Glutamatergic neuron (in vitro differentiated cells): ENCODE results near the gene CDC42BPB. TPM values are rescaled to one million over a fixed set of nuclear protein-coding genes. Genes with fewer than 3 reads are reported as not detected.
A peak's percentile ranks its signal among the peaks of the same experiment; 100 is the strongest.

Experiments
- DNase-seq: peaks from one replicate; pipeline ENCODE4 v3.0.0; 2022
- H3K27ac Mint-ChIP-seq: one replicate; pipeline ENCODE4 v1.8.0; 2020; ENCODE audit warnings: mild to moderate bottlenecking, mixed read lengths, inconsistent platforms; ENCODE audit not compliant: unreplicated experiment
- H3K27me3 Mint-ChIP-seq: one replicate; pipeline ENCODE4 v1.8.0; 2020; ENCODE audit warnings: mild to moderate bottlenecking, moderate library complexity, mixed read lengths, inconsistent platforms; ENCODE audit not compliant: unreplicated experiment
- H3K36me3 Mint-ChIP-seq: one replicate; pipeline ENCODE4 v1.8.0; 2020; ENCODE audit warnings: mild to moderate bottlenecking, mixed read lengths, inconsistent platforms; ENCODE audit not compliant: unreplicated experiment
- H3K4me1 Mint-ChIP-seq: one replicate; pipeline ENCODE4 v1.8.0; 2020; ENCODE audit warnings: mild to moderate bottlenecking, low read depth, mixed read lengths, inconsistent platforms; ENCODE audit not compliant: unreplicated experiment
- H3K4me3 Mint-ChIP-seq: one replicate; pipeline ENCODE4 v1.8.0; 2020; ENCODE audit warnings: mild to moderate bottlenecking, mixed read lengths, inconsistent platforms; ENCODE audit not compliant: unreplicated experiment
- H3K9me3 Mint-ChIP-seq: one replicate; pipeline ENCODE4 v1.8.0; 2020; ENCODE audit warnings: mild to moderate bottlenecking, moderate library complexity, mixed read lengths, inconsistent platforms; ENCODE audit not compliant: unreplicated experiment
- total RNA-seq: library from RNA; stranded (reverse); fragmentation: NEBNext Ultra II Directional; extraction: Animal tissue kit (Norgen Biotek cat#: 25700); gene quantifications from one replicate; pipeline ENCODE4 v1.2.1, GENCODE V29; 2021; ENCODE audit not compliant: unreplicated experiment
- TF ChIP-seq, protein P1 (sequence below): fragments of 200-600 bp; sonication (generic); IDR thresholded peaks from one replicate; pipeline ENCODE4 v1.5.0; 2021; ENCODE audit not compliant: partially characterized antibody, unreplicated experiment

CDC42BPB gene
- total RNA-seq, 1 donor from 2014 or later = 125 TPM

DNA sequence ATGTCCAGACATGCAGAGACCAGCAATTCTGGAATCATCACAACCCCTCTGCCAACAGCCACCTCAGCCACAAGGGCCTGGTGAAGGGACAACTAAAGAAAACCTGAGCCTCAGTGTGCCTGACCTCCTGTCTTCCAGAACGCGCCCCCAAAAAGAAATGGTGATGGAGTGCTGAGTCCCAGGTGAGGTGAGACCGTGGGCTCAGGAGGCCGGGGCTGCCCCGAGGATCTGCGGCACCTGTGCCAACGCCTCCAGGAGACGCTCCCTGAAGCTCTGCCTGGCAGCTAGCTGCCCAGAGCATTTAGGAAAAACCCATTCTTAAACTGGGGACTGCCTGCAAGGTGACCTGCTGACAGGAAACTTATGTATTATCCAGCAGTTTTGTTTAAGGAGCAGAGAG lies 51.2 kb downstream of the CDC42BPB start:
- Mint-ChIP-seq H3K9me3 (peaks cover 7% of the 10 kb centered on the region), H3K4me1 (no peaks in the 10 kb centered on the region), H3K4me3 (no peak overlapping the region), H3K27me3 (peaks cover 3% of the 10 kb centered on the region), H3K36me3 (peaks cover 8% of the 10 kb centered on the region), H3K27ac (no peak overlapping the region)
- no peak for DNase-seq
- TF ChIP-seq, protein P1, sequence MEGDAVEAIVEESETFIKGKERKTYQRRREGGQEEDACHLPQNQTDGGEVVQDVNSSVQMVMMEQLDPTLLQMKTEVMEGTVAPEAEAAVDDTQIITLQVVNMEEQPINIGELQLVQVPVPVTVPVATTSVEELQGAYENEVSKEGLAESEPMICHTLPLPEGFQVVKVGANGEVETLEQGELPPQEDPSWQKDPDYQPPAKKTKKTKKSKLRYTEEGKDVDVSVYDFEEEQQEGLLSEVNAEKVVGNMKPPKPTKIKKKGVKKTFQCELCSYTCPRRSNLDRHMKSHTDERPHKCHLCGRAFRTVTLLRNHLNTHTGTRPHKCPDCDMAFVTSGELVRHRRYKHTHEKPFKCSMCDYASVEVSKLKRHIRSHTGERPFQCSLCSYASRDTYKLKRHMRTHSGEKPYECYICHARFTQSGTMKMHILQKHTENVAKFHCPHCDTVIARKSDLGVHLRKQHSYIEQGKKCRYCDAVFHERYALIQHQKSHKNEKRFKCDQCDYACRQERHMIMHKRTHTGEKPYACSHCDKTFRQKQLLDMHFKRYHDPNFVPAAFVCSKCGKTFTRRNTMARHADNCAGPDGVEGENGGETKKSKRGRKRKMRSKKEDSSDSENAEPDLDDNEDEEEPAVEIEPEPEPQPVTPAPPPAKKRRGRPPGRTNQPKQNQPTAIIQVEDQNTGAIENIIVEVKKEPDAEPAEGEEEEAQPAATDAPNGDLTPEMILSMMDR = no peak

DNA sequence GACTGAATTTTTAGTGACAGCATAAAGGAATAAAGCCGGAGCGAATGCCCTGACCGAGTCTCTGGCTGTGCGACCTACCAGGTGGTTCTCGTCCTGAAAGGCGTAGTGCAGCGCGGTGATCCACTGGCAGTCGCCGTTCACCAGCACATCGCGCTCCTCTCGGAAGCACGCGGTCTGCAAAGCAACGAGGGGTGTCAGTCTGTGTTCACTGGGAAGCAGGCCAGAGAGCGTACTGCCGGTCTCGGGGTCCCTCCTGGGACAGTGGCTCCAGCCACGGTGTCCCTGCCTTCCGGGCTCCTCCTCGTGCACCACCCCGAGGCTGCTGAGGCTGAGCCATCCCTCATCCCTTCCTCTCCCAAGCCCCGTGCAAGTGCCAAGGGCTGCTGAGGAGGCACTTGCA lies 53.5 kb downstream of the CDC42BPB start:
- Mint-ChIP-seq H3K27ac (no peak overlapping the region), H3K9me3 (peaks cover 7% of the 10 kb centered on the region), H3K4me1 (no peaks in the 10 kb centered on the region), H3K27me3 (peaks cover 4% of the 10 kb centered on the region), H3K36me3 (peaks cover 8% of the 10 kb centered on the region), H3K4me3 (no peak overlapping the region)
- no peak for DNase-seq
- TF ChIP-seq, protein P1 = no peak

DNA sequence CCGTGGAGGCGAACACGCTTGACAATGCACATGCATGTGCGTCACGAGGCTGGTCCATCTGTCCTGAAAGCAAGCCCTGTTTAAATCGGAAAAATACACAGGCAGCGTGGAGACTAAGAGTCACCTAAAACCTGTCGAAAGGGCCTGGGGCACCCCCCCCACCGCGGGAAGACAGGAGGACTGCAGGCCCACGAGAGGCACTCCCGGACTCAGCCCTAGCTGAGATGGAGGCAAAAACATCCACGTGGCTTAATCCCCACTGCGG lies 54.1 kb downstream of the CDC42BPB start:
- TF ChIP-seq, protein P1 = no peak

DNA sequence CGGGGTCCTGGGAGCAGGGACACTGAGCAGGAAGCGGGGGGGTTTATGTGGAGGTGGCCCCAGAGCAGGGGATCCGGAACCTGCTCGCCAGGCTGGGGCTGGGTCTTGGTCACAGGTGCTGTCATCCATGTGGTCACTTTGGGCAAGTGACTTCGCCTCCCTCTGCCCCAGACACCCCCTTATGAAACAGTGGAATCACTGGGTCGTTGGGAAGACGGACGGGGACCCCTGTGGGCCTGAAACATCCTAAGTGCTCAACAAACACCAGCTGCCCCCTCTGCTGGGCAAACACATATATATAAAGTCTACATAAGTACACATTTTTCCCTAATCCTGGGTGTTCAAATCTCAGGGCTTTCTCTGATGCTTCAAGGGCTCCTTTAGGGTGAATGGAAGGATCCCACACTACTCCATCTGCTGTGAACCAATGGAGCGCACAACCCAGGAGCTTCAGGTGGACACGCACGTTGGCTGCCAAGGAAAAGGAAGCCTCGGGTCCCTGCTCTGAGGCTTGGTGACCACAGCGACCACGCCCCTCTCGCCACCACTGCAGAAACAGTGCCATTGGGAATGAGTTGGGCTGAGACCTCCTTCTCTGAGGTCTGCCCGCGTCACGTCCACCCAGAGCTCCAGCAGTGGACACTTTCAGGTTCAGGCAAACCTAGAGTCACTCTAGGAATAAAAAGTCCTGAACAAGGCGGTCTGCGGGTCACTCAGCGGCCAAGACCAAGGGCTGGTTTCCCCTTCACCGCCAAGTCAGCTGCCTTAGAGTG lies 54.6 kb downstream of the CDC42BPB start:
- no peak for DNase-seq
- Mint-ChIP-seq H3K36me3 (peaks cover 8% of the 10 kb centered on the region), H3K27me3 (peaks cover 4% of the 10 kb centered on the region), H3K27ac (no peak overlapping the region), H3K4me1 (no peaks in the 10 kb centered on the region), H3K4me3 (no peak overlapping the region), H3K9me3 (peaks cover 7% of the 10 kb centered on the region)
- TF ChIP-seq, protein P1 = no peak

More for the DNA sequence above, 54.1 kb downstream of the CDC42BPB start:
- H3K27ac Mint-ChIP-seq = peak overlapping the region; percentile 22
- no peak for DNase-seq
- H3K9me3 Mint-ChIP-seq = peaks cover 7% of the 10 kb centered on the region
- no peak overlapping the region for H3K4me3 Mint-ChIP-seq
- H3K36me3 Mint-ChIP-seq = peaks cover 8% of the 10 kb centered on the region
- no peaks in the 10 kb centered on the region for H3K4me1 Mint-ChIP-seq
- H3K27me3 Mint-ChIP-seq = peaks cover 4% of the 10 kb centered on the region

DNA sequence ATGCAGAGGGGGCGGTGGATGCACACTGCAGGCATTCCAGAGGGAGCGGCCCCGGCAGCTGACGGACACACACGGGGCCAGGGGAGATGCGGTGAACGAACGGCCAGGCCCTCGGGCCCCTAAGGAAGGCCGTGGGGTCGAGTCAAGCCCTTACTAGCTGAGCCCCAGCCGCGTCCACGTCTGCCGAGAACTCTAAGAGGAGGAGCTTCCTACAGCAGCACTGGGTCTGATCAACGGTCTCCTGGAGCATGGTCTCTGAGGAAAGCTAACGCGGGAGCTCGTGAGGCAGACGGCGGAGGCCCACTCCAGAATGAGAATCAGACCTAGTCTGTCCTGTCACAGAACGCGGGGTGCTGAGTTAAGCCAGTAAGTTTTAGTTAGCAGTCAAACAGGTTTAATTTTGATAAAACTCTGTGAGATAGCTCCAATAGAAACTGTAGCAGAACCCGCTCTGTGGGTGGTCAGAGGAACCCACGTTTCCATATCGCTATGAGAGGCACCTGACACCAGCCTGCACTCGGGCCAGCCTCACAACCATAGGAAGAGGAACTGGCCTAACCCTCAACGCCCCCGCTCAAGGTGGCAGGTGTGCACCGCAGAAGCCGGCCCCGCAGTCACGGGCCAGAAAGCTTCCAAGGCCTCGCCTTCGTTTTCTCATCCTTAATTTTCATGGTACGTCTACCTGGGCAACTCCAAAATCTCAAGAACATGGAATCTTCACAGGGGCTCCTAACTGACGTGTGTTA lies 55.5 kb downstream of the CDC42BPB start:
- DNase-seq = no peak
- Mint-ChIP-seq H3K27me3 (peaks cover 4% of the 10 kb centered on the region), H3K9me3 (peaks cover 5% of the 10 kb centered on the region), H3K27ac (no peak overlapping the region), H3K4me3 (no peak overlapping the region), H3K4me1 (no peaks in the 10 kb centered on the region), H3K36me3 (no peaks in the 10 kb centered on the region)
- TF ChIP-seq, protein P1 = no peak
